Dendritic cell treated with granulocyte-macrophage colony-stimulating factor and Interleukin-4, amounts not matched to agents 40 ng/mL and 50 ng/mL, for 4 days (primary cell): ENCODE data around the gene DDX42.

Experiments used
- H3K27ac Mint-ChIP-seq: one replicate; pipeline ENCODE4 v1.8.0; 2022; ENCODE audit warnings: mild to moderate bottlenecking, mixed read lengths
- H3K27me3 Mint-ChIP-seq: one replicate; pipeline ENCODE4 v1.8.0; 2022; ENCODE audit warnings: mild to moderate bottlenecking, mixed read lengths
- H3K36me3 Mint-ChIP-seq: one replicate; pipeline ENCODE4 v1.8.0; 2022; ENCODE audit warnings: low read depth, mixed read lengths
- H3K4me1 Mint-ChIP-seq: one replicate; pipeline ENCODE4 v1.8.0; 2022; ENCODE audit warnings: low read depth, mixed read lengths
- H3K4me3 Mint-ChIP-seq: one replicate; pipeline ENCODE4 v1.8.0; 2022; ENCODE audit warnings: mild to moderate bottlenecking, moderate library complexity, mixed read lengths
- H3K9me3 Mint-ChIP-seq: one replicate; pipeline ENCODE4 v1.8.0; 2022; ENCODE audit warnings: mixed read lengths
- intact Hi-C: fragments of 100-400 bp; cut with micrococcal nuclease; formaldehyde crosslinking; loops from one replicate; pipeline ENCODE4 v1.15.0; 2022

DDX42 gene

GRCh38 chr17:63821804-63822203 lies 47.8 kb downstream of the DDX42 start:
- Mint-ChIP-seq H3K27me3 (no peaks in the 10 kb centered on the region), H3K36me3 (peaks cover 100% of the 10 kb centered on the region), H3K4me3 (no peak overlapping the region), H3K4me1 (peaks cover 50% of the 10 kb centered on the region), H3K27ac (no peak overlapping the region), H3K9me3 (no peaks in the 10 kb centered on the region)
- intact Hi-C loops = no loop called here

DNA sequence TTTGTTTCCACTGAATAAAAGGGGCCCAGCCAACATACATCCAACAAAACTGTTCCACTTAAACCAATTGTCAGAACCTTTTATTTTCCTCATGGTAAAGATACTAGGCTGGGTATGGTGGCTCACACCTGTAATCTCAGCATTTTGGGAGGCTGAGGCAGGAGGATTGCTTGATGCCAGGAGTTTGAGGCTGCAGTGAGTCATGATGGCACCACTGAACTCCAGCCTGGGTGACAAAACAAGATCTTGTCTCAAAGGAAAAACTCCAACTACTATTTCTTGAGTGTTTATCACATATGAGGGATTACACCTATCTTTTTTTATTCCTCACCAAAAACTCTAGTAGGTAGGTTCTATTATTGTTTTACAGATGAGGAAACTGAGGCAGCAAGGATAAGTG lies 48.6 kb downstream of the DDX42 start:
- peaks cover 50% of the 10 kb centered on the region for H3K4me1 Mint-ChIP-seq
- no peaks in the 10 kb centered on the region for H3K9me3 Mint-ChIP-seq
- no peak overlapping the region for H3K27ac Mint-ChIP-seq
- intact Hi-C loops = no loop called here
- H3K36me3 Mint-ChIP-seq = peaks cover 100% of the 10 kb centered on the region
- H3K4me3 Mint-ChIP-seq = no peak overlapping the region
- H3K27me3 Mint-ChIP-seq = no peaks in the 10 kb centered on the region

- no peaks in the 10 kb centered on the region for H3K9me3 Mint-ChIP-seq
- peaks cover 89% of the 10 kb centered on the region for H3K36me3 Mint-ChIP-seq
- H3K4me1 Mint-ChIP-seq = peaks cover 55% of the 10 kb centered on the region
- no peak overlapping the region for H3K4me3 Mint-ChIP-seq
- intact Hi-C loops = no loop called here
- peak overlapping the region; percentile 11 for H3K27ac Mint-ChIP-seq
- H3K27me3 Mint-ChIP-seq = no peaks in the 10 kb centered on the region
Measured at GRCh38 chr17:63823659-63824331, 49.8 kb downstream of the DDX42 start.

DNA sequence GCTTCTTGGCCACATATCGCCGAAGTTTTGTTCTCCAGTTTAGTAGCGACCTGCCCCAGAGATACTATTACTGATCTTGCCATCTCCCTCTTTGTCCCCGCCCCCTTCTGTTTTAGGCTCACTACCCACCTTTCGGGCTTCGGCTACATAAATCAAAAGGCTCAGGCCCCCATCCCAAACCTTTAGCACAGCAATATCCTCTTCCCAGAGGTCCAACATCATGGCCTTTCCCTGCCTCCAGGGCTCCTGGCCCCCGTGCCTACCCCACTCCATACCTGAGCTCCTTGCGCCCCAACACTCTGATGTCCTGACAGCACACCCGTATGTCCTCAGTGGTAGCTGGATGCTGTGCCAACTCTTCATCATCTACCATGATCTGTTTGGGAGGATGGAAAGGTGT lies 50.4 kb downstream of the DDX42 start:
- H3K27ac Mint-ChIP-seq = peak overlapping the region; percentile 11
- H3K9me3 Mint-ChIP-seq = no peaks in the 10 kb centered on the region
- no peaks in the 10 kb centered on the region for H3K27me3 Mint-ChIP-seq
- peaks cover 88% of the 10 kb centered on the region for H3K36me3 Mint-ChIP-seq
- H3K4me1 Mint-ChIP-seq = peaks cover 56% of the 10 kb centered on the region
- no peak overlapping the region for H3K4me3 Mint-ChIP-seq
- intact Hi-C loops = no loop called here

DNA sequence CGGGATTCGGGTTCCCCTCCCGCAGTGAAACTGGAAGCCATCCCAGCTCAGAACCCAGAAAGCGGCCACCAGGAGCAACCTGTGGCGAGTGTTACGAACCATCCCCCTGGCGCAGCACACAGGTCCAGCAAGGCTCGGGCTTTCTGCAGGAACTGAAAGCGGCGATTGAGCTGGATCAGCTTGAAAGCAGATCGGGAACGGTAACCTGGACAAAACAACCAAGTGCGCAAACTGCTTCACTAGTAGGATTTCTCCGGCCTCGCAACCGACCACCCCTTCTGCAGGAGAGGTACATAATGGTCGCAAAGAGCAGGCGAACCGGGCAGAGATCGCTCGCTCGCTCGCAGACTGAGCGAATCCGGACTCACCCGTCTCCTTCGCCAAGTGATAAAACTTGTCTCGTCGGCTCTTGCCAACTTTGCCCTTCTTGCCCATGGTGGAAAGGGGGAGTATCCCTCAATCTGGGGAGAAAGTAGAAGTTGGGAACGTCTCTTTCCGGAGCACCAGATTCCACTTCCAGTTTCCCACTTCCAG lies 52.6 kb downstream of the DDX42 start:
- H3K9me3 Mint-ChIP-seq = no peaks in the 10 kb centered on the region
- peaks cover 56% of the 10 kb centered on the region for H3K4me1 Mint-ChIP-seq
- peak overlapping the region; percentile 90 for H3K4me3 Mint-ChIP-seq
- peaks cover 88% of the 10 kb centered on the region for H3K36me3 Mint-ChIP-seq
- no peaks in the 10 kb centered on the region for H3K27me3 Mint-ChIP-seq
- intact Hi-C loops = loop anchor here (1.0 to 5.0 kb wide), 3 partner anchors 16 to 129 kb away; partner anchors contain the start of genes CCDC47, DDX42 and SMARCD2
- H3K27ac Mint-ChIP-seq = peak overlapping the region; percentile 94

DNA sequence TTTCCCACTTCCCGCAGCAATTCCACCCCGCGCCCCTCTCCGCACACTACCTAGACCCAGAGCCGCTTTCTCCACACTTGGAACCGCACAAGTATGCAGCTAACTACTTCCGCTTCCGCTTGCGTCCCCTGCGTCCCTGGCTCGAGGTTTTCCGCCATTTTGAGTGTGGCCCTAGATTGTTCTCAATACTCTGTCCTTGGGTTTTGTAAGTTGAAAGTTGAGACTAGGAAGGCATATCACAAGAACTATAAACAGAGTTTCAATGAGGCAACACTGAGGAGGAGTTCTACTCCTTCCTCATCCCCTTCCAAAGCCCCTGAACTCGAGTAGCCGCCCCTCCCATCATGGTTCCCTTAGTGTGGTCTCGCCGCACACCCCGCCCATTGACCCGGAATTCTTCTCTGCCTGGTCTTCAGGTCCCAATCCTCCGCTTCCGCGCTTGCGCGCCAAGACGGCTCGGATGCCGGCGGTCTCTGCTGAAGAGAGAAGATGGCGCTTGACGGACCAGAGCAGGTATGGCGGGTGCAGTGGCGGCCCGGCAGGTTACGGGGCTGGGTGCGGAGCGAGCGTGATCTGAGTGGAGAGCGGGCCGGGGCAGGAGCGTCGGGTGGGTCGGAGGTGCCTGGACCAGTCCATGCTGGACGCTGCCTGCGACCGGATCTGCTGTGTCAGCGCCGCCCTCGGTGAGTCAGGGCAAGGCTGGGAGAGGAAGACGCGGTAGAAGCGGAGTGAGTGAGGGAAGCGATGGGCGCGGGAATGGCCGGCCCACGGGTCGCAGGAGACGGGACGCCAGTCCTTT lies 53.2 kb downstream of the DDX42 start, which contains the start of the genes FTSJ3 and PSMC5:
FTSJ3 (minus strand) TSS at position 662 of the 799 bp plus-strand sequence. CDS start 761 bp downstream, outside the sequence.
PSMC5 (plus strand) TSS at position 430 of the 799 bp plus-strand sequence; CDS start at position 490, 60 bp downstream.
- H3K4me3 Mint-ChIP-seq = peak within 1 kb of the TSS; percentile 90
- H3K27me3 Mint-ChIP-seq = no peaks in the 10 kb centered on the region
- peak within 1 kb of the TSS; percentile 94 for H3K27ac Mint-ChIP-seq
- intact Hi-C loops = loop anchor here (1.0 to 5.0 kb wide), 3 partner anchors 15 to 130 kb away; partner anchors contain the start of genes CCDC47, DDX42 and SMARCD2
- no peaks in the 10 kb centered on the region for H3K9me3 Mint-ChIP-seq
- H3K4me1 Mint-ChIP-seq = peaks cover 53% of the 10 kb centered on the region
- H3K36me3 Mint-ChIP-seq = peaks cover 88% of the 10 kb centered on the region

DNA sequence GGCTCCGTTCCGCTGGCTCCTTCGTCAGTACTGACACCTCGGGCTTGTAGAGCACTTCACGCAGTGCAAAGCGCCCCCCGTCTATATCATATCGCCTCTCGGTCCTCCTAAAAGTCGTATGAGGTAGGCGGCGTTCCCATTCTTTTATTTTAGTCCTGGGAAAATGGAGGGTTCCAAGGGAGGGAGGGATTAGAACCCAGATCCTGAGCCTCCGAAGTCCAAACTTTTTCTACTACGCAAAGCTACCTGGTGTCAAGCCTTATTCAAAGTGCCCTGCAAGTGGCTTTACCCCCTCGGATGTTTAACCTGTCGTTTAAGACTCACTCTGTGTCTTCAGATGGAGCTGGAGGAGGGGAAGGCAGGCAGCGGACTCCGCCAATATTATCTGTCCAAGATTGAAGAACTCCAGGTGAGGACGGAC lies 53.8 kb downstream of the DDX42 start:
- Mint-ChIP-seq H3K9me3 (no peaks in the 10 kb centered on the region), H3K4me3 (peak overlapping the region; percentile 90), H3K27ac (peak overlapping the region; percentile 94), H3K36me3 (peaks cover 88% of the 10 kb centered on the region), H3K27me3 (no peaks in the 10 kb centered on the region), H3K4me1 (peaks cover 53% of the 10 kb centered on the region)
- intact Hi-C loops = loop anchor here (1.0 to 5.0 kb wide), 3 partner anchors 14 to 131 kb away; partner anchors contain the start of genes CCDC47, DDX42 and SMARCD2

GRCh38 chr17:63828936-63829335 lies 55.0 kb downstream of the DDX42 start:
- Mint-ChIP-seq H3K9me3 (no peaks in the 10 kb centered on the region), H3K4me3 (no peak overlapping the region), H3K36me3 (peaks cover 88% of the 10 kb centered on the region), H3K4me1 (peaks cover 49% of the 10 kb centered on the region), H3K27me3 (no peaks in the 10 kb centered on the region), H3K27ac (no peak overlapping the region)
- intact Hi-C loops = loop anchor here (5.0 kb wide), 2 partner anchors 57 to 132 kb away; partner anchors contain the start of genes CCDC47 and DDX42

DNA sequence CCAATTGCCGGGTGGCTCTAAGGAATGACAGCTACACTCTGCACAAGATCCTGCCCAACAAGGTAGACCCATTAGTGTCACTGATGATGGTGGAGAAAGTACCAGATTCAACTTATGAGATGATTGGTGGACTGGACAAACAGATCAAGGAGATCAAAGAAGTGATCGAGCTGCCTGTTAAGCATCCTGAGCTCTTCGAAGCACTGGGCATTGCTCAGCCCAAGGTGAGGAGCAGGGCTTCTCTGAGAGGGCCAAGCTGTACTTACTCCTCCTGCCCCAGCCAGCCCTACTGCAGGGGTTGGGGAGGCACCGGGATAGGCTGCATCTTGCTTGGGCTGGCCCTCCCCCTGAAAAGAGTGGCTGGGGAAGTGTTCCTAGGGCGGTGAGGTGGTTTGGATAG lies 56.3 kb downstream of the DDX42 start:
- Mint-ChIP-seq H3K27me3 (no peaks in the 10 kb centered on the region), H3K36me3 (peaks cover 88% of the 10 kb centered on the region), H3K4me3 (no peak overlapping the region), H3K9me3 (no peaks in the 10 kb centered on the region), H3K4me1 (peaks cover 52% of the 10 kb centered on the region), H3K27ac (no peak overlapping the region)
- intact Hi-C loops = no loop called here

DNA sequence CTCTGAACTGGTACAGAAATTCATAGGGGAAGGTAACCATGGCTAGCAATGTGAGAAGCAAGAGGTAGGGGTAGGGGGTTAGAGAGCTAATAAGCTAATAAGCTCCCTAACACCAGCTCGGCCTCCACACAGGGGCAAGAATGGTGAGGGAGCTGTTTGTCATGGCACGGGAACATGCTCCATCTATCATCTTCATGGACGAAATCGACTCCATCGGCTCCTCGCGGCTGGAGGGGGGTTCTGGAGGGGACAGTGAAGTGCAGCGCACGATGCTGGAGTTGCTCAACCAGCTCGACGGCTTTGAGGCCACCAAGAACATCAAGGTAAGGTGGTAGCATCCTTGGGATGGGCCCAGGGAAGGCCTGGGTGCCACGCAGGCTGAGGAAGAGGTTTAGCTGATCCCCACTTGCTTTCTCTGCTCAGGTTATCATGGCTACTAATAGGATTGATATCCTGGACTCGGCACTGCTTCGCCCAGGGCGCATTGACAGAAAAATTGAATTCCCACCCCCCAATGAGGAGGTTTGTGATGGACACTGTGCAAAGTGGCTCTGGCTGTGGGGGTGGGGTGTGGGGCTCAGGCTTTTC lies 57.0 kb downstream of the DDX42 start:
- no peak overlapping the region for H3K27ac Mint-ChIP-seq
- peaks cover 51% of the 10 kb centered on the region for H3K4me1 Mint-ChIP-seq
- H3K27me3 Mint-ChIP-seq = no peaks in the 10 kb centered on the region
- no peak overlapping the region for H3K4me3 Mint-ChIP-seq
- intact Hi-C loops = no loop called here
- peaks cover 88% of the 10 kb centered on the region for H3K36me3 Mint-ChIP-seq
- no peaks in the 10 kb centered on the region for H3K9me3 Mint-ChIP-seq

GRCh38 chr17:63831505-63831904 lies 57.5 kb downstream of the DDX42 start:
- intact Hi-C loops = no loop called here
- H3K36me3 Mint-ChIP-seq = peaks cover 88% of the 10 kb centered on the region
- no peak overlapping the region for H3K4me3 Mint-ChIP-seq
- no peaks in the 10 kb centered on the region for H3K27me3 Mint-ChIP-seq
- no peaks in the 10 kb centered on the region for H3K9me3 Mint-ChIP-seq
- H3K27ac Mint-ChIP-seq = no peak overlapping the region
- H3K4me1 Mint-ChIP-seq = peaks cover 46% of the 10 kb centered on the region

DNA sequence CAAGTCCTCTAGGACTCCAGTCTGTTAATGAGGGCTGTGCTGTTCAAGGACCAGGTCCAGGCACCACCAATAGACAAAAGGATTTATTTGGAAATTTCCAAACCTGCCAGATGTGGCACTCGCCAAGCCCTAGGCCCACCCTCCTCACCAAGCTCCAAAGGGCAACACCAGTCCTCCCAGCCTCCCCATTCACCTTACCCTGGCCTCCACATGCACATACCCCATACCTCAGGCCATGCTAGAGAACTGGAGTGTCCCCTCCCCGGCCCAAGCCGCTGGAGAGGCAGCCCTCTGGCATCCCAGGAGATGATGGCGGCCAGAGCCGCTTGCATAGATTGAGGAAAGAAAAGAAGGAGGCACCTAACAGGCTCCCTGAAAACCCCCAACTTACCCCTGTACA lies 58.0 kb downstream of the DDX42 start:
- intact Hi-C loops = no loop called here
- H3K4me1 Mint-ChIP-seq = peaks cover 46% of the 10 kb centered on the region

GRCh38 chr17:63832455-63832854 lies 58.5 kb downstream of the DDX42 start:
- H3K36me3 Mint-ChIP-seq = peaks cover 88% of the 10 kb centered on the region
- H3K4me1 Mint-ChIP-seq = peaks cover 46% of the 10 kb centered on the region
- intact Hi-C loops = no loop called here
- H3K4me3 Mint-ChIP-seq = no peak overlapping the region
- H3K9me3 Mint-ChIP-seq = no peaks in the 10 kb centered on the region
- no peaks in the 10 kb centered on the region for H3K27me3 Mint-ChIP-seq
- no peak overlapping the region for H3K27ac Mint-ChIP-seq

More for the DNA sequence above, 58.0 kb downstream of the DDX42 start:
- H3K36me3 Mint-ChIP-seq = peaks cover 88% of the 10 kb centered on the region
- no peak overlapping the region for H3K4me3 Mint-ChIP-seq
- H3K9me3 Mint-ChIP-seq = no peaks in the 10 kb centered on the region
- H3K27ac Mint-ChIP-seq = no peak overlapping the region
- H3K27me3 Mint-ChIP-seq = no peaks in the 10 kb centered on the region
